Measurements from ENCODE around the gene BYSL.

Gene BYSL

GRCh38 chr6:41947581-41948220, 26.4 kb downstream of the BYSL start:
- H3K27ac ChIP-seq (ENCODE audit: low read length), result no peak overlapping the region

DNA sequence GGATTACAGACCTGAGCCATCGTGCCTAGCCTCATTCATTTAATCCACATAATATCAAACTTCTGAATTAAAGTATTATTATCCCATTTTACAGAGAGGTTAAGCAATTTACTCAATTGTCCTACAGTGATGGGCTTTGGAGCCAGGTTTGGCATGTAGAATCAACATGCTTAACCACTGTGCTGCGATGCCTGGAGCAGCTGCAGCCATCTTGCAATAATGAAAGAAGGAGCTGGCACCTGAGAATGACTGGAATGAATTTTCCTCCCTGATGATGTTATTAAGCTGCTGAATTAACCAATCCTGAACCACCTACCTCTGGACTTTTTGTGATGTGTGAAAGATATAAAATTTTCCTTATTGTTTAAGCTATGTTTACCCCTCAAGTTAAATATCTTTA, 33.4 kb downstream of the BYSL start:
- no peak overlapping the region for H3K27ac ChIP-seq (ENCODE audit: low read length)
- no peaks in the 10 kb centered on the region for H3K4me1 ChIP-seq (ENCODE audit: insufficient read depth, low read length)
- H3K9ac ChIP-seq (ENCODE audit: low read depth, low read length), result no peak overlapping the region
- H3K4me3 ChIP-seq (ENCODE audit: low read length), result no peak overlapping the region
- no peaks in the 10 kb centered on the region for H3K36me3 ChIP-seq (ENCODE audit: insufficient read depth, low read depth, low read length)
- H3K9me3 ChIP-seq (ENCODE audit: insufficient read depth, low read depth, low read length), result no peaks in the 10 kb centered on the region; the same call in 1 of the 2 replicates
- no peaks in the 10 kb centered on the region for H3K27me3 ChIP-seq (ENCODE audit: insufficient read depth, low read length)

More at GRCh38 chr6:41947581-41948220, 26.4 kb downstream of the BYSL start:
- no peaks in the 10 kb centered on the region for H3K36me3 ChIP-seq (ENCODE audit: insufficient read depth, low read depth, low read length)
- no peak overlapping the region for H3K4me3 ChIP-seq (ENCODE audit: low read length)
- H3K9me3 ChIP-seq (ENCODE audit: insufficient read depth, low read depth, low read length), result no peaks in the 10 kb centered on the region
- H3K27me3 ChIP-seq (ENCODE audit: insufficient read depth, low read length), result no peaks in the 10 kb centered on the region
- no peaks in the 10 kb centered on the region for H3K4me1 ChIP-seq (ENCODE audit: insufficient read depth, low read length)
- H3K9ac ChIP-seq (ENCODE audit: low read depth, low read length), result no peak overlapping the region

DNA sequence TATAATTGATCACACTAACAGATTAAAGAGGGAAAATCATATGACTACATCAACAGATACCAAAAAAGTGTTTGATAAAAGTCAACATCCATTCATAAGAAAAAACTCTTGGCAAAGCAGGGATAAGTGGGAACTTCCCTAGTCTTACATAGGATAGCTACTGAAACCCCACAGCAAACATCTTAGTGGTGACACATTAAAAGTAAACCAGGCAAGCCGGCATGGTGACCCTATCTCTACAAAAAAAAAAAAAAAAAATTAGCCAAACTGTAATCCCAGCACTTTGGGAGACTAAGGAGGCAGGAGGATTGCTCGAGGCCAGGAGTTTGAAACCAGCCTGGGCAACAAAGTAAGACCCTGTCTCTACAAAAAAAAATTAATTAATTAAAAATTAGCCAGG, 34.1 kb downstream of the BYSL start:
- no peaks in the 10 kb centered on the region; the same call in 1 of the 2 replicates for H3K9me3 ChIP-seq (ENCODE audit: insufficient read depth, low read depth, low read length)
- H3K4me3 ChIP-seq (ENCODE audit: low read length), result no peak overlapping the region
- no peak overlapping the region for H3K27ac ChIP-seq (ENCODE audit: low read length)
- H3K9ac ChIP-seq (ENCODE audit: low read depth, low read length), result no peak overlapping the region
- H3K36me3 ChIP-seq (ENCODE audit: insufficient read depth, low read depth, low read length), result no peaks in the 10 kb centered on the region
- no peaks in the 10 kb centered on the region for H3K4me1 ChIP-seq (ENCODE audit: insufficient read depth, low read length)
- H3K27me3 ChIP-seq (ENCODE audit: insufficient read depth, low read length), result no peaks in the 10 kb centered on the region

DNA sequence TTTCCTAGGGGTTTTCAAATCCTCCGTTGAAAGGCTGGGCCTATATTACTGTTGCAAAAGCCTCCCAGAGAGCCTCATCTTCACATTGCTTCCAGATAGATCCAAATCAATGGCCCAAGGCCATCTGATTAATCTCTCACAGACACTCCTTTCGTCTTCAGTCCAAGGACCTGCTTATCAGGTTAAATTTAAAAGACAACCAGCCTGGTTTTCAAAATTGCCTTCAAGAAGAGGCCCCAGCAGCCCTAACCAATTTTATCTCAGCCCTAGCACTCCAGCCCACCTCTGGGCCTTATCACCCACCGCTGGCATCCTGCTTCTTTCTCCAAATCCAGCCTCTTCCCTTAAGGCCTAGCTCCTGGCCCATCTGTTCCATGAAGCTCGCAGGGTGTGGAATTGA, 35.8 kb downstream of the BYSL start:
- no peaks in the 10 kb centered on the region for H3K4me1 ChIP-seq (ENCODE audit: insufficient read depth, low read length)
- H3K9me3 ChIP-seq (ENCODE audit: insufficient read depth, low read depth, low read length), result no peaks in the 10 kb centered on the region; the same call in 1 of the 2 replicates
- H3K27ac ChIP-seq (ENCODE audit: low read length), result no peak overlapping the region
- no peaks in the 10 kb centered on the region for H3K27me3 ChIP-seq (ENCODE audit: insufficient read depth, low read length)
- H3K4me3 ChIP-seq (ENCODE audit: low read length), result no peak overlapping the region
- no peak overlapping the region for H3K9ac ChIP-seq (ENCODE audit: low read depth, low read length)
- no peaks in the 10 kb centered on the region for H3K36me3 ChIP-seq (ENCODE audit: insufficient read depth, low read depth, low read length)

DNA sequence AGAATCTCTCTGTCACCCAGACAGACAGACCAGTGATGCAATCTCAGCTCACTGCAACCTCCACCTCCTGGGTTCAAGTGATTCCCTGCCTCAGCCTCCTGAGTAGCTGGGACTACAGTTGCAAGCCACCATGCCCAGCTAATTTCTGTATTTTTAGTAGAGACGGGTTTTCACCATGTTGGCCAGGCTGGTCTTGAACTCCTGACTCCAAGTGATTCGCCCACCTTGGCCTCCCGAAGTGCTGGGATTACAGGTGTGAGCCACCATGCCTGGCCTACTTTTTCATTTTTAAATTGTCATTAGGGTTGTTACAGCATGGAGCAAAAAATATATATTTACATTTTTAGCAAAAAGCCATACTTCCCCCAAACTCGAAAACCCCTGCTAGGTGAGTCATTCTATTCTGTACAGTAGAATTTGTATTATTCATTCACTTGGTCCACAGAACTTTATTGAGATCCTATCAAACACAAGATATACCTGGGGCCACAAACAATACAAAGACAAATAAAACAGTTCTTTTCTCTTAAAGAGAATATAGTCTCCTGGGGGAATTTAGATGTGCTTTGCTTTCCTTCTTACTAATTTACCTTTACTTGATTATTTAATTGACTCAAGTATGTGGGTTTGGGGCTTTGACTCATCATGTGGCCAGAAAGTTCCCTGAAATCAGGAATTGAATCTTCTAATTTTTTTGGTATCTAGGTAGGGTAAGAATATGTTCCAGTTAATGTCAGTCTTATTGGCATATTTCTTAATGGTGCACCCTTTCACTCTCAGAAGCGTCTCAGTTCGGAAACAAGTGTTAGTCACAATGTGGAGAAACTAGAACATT, 36.9 kb downstream of the BYSL start:
- H3K36me3 ChIP-seq (ENCODE audit: insufficient read depth, low read depth, low read length), result no peaks in the 10 kb centered on the region
- peaks cover 3% of the 10 kb centered on the region; the same call in 1 of the 2 replicates for H3K27me3 ChIP-seq (ENCODE audit: insufficient read depth, low read length)
- no peaks in the 10 kb centered on the region; the same call in 1 of the 2 replicates for H3K9me3 ChIP-seq (ENCODE audit: insufficient read depth, low read depth, low read length)
- no peak overlapping the region for H3K9ac ChIP-seq (ENCODE audit: low read depth, low read length)
- H3K27ac ChIP-seq (ENCODE audit: low read length), result no peak overlapping the region
- H3K4me1 ChIP-seq (ENCODE audit: insufficient read depth, low read length), result no peaks in the 10 kb centered on the region
- no peak overlapping the region for H3K4me3 ChIP-seq (ENCODE audit: low read length)

- H3K4me1 ChIP-seq (ENCODE audit: insufficient read depth, low read length), result peaks cover 12% of the 10 kb centered on the region
- no peak overlapping the region for H3K4me3 ChIP-seq (ENCODE audit: low read length)
- H3K36me3 ChIP-seq (ENCODE audit: insufficient read depth, low read depth, low read length), result no peaks in the 10 kb centered on the region
- no peaks in the 10 kb centered on the region for H3K9me3 ChIP-seq (ENCODE audit: insufficient read depth, low read depth, low read length)
- H3K9ac ChIP-seq (ENCODE audit: low read depth, low read length), result no peak overlapping the region
- peaks cover 6% of the 10 kb centered on the region; the same call in 1 of the 2 replicates for H3K27me3 ChIP-seq (ENCODE audit: insufficient read depth, low read length)
- no peak overlapping the region for H3K27ac ChIP-seq (ENCODE audit: low read length)
These were observed 38.7 kb downstream of the BYSL start for GRCh38 chr6:41960028-41960427.

DNA sequence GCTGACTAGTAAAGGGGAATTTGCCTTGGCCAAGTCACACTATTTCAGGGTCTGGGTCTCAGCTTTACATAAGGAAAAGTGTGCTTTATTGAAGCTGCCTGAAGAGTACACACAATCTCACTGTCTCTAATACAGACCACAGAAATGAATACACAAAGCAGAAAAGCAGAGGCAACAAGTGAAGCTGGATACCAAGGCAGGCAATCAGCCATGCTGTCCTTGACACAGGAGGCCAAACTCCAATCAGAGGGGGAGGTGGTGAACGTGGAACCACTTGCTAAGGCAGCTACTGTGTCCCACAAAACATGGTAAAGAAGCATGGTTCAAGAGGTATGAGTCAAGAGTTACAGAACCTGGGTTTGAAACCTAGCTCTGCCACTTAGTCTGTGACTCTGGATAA, 42.1 kb downstream of the BYSL start:
- no peaks in the 10 kb centered on the region for H3K9me3 ChIP-seq (ENCODE audit: insufficient read depth, low read depth, low read length)
- peaks cover 30% of the 10 kb centered on the region for H3K4me1 ChIP-seq (ENCODE audit: insufficient read depth, low read length)
- H3K4me3 ChIP-seq (ENCODE audit: low read length), result no peak overlapping the region
- H3K9ac ChIP-seq (ENCODE audit: low read depth, low read length), result no peak overlapping the region
- no peak overlapping the region for H3K27ac ChIP-seq (ENCODE audit: low read length)
- H3K27me3 ChIP-seq (ENCODE audit: insufficient read depth, low read length), result peaks cover 6% of the 10 kb centered on the region; the same call in 1 of the 2 replicates
- H3K36me3 ChIP-seq (ENCODE audit: insufficient read depth, low read depth, low read length), result no peaks in the 10 kb centered on the region

DNA sequence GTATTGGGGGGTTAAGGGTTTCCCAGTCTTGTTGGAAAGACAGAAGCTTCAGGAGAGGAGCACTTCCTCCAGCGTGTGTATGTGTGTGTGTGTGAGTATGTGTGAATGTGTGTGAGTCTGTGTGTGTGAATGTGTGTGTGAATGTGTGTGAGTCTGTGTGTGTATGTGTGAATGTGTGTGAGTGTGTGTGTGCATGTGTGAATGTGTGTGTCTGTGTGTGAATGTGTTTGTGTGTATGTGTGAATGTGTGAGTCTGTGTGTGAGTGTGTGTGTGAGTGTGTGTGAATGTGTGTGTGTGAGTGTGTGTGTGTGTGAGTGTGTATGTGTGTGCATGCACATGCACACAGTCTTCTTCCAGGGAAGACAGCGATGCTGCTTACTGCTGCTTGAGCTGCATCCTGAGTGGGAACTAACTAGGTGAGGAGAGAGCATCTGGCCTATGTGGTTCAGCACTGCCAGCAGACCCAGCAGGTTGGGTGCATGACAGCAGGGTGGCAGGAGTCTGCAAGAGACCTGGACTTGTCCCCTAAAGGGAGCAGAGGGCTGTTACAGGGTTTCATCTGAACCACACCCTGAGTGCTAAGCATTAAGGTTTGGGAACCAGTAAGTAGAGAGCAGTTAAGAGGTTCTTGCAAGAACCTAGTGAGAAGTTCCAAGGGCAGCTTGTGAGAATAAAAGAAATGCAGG, 43.0 kb downstream of the BYSL start:
- H3K4me1 ChIP-seq (ENCODE audit: insufficient read depth, low read length), result peaks cover 30% of the 10 kb centered on the region
- H3K4me3 ChIP-seq (ENCODE audit: low read length), result no peak overlapping the region
- H3K9me3 ChIP-seq (ENCODE audit: insufficient read depth, low read depth, low read length), result no peaks in the 10 kb centered on the region
- H3K27ac ChIP-seq (ENCODE audit: low read length), result no peak overlapping the region
- peaks cover 6% of the 10 kb centered on the region; the same call in 1 of the 2 replicates for H3K27me3 ChIP-seq (ENCODE audit: insufficient read depth, low read length)
- H3K36me3 ChIP-seq (ENCODE audit: insufficient read depth, low read depth, low read length), result no peaks in the 10 kb centered on the region
- peak overlapping the region; percentile 18; the same call in 1 of the 2 replicates for H3K9ac ChIP-seq (ENCODE audit: low read depth, low read length)

DNA sequence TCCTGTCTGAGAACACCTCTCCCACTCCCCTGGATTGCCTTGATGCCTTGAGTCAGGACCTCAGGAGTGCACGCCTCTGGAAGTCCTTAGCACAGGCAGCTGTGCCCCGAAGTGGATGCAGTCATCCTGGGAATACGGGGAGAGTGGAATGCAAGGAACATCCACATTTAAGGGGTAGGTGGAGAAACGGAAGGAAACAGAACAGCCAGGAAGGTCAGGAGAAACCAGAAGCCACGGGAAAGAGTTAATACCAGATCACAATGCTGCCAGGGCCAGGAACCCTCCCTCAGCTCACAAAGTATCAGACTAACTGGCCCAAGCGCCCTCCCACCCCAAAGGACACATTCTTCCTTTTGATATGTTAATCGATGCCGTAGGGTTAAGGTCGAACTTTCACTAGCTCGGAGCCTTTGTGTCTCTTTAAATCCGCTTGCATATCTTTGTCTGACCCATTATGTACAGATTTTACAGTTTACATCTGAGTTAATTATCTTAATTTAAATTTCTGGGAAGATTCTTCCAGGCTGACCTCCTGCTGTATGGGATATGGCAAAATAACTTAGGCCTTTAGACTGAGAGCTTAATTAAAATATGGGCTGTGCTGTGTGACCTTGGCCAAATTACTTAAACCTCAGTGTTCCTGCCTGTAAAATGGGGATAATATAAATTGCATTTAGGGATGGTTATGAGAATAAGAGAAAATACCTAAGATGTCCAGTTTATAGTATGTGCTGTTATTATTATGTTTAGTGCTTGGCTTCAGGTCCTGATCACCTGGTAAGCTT, 44.3 kb downstream of the BYSL start:
- Histone ChIP-seq H3K36me3 (ENCODE audit: insufficient read depth, low read depth, low read length) (no peaks in the 10 kb centered on the region), H3K9me3 (ENCODE audit: insufficient read depth, low read depth, low read length) (no peaks in the 10 kb centered on the region), H3K4me1 (ENCODE audit: insufficient read depth, low read length) (peaks cover 30% of the 10 kb centered on the region), H3K27ac (ENCODE audit: low read length) (peak overlapping the region; percentile 20), H3K27me3 (ENCODE audit: insufficient read depth, low read length) (peaks cover 6% of the 10 kb centered on the region; the same call in 1 of the 2 replicates), H3K9ac (ENCODE audit: low read depth, low read length) (peak overlapping the region; percentile 47; the same call in 1 of the 2 replicates), H3K4me3 (ENCODE audit: low read length) (peak overlapping the region; percentile 24; the same call in 1 of the 2 replicates)

DNA sequence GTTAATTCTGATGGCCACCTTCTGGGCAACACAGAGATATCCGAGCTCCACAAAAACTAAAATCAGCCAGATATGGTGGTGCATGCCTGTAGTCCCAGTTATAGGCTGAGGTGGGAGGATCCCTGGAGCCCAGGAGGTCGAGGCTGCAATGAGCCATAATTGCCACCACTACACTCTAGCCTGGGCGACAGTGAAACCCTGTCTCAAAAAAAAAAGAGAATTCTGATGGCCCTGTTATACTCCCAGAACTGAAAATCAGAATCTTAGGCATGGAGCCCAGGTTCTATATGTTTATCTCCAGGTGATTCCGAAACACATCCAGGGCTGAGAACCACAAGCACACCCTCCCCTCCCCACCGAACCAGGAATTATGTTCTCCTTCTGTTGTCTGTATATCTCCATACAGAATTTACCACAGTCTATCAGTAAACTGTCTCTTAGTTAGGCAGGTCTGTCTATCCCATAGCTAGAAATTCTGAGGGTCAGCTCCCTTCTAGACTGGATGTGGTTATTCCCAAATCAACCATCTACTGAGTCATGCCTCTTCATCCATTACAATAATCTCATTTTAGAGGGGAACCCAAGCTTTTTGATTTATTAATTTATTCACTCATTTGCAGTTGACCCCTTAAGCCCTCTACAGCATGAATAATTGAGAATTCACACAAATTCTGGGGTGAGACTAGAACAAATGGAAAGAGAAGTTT, 45.1 kb downstream of the BYSL start:
- Histone ChIP-seq H3K4me3 (ENCODE audit: low read length) (no peak overlapping the region), H3K4me1 (ENCODE audit: insufficient read depth, low read length) (peaks cover 30% of the 10 kb centered on the region), H3K27me3 (ENCODE audit: insufficient read depth, low read length) (peaks cover 6% of the 10 kb centered on the region; the same call in 1 of the 2 replicates), H3K36me3 (ENCODE audit: insufficient read depth, low read depth, low read length) (no peaks in the 10 kb centered on the region), H3K27ac (ENCODE audit: low read length) (peak overlapping the region; percentile 5), H3K9me3 (ENCODE audit: insufficient read depth, low read depth, low read length) (no peaks in the 10 kb centered on the region), H3K9ac (ENCODE audit: low read depth, low read length) (peak overlapping the region; percentile 47; the same call in 1 of the 2 replicates)
